Fibroblast of pulmonary artery (primary cell): ENCODE data around the gene RASGRP1.
A peak's percentile ranks its signal among the peaks of the same experiment; 100 is the strongest.

ENCODE experiments used
- DNase-seq: peaks from one replicate; pipeline ENCODE4 v3.0.0-alpha.2; 2010; ENCODE audit warnings: low read depth
- H3K4me3 ChIP-seq: replicated peaks from 2 replicates; pipeline ENCODE4 v1.5.1; 2011; ENCODE audit warnings: low read depth, mild to moderate bottlenecking, control low read depth, low read length, moderate library complexity
- TF ChIP-seq, protein P1 (sequence below): IDR thresholded peaks from 2 replicates; pipeline ENCODE4 v1.5.1; 2011; ENCODE audit warnings: mild to moderate bottlenecking, control low read depth, low read length, inconsistent platforms; ENCODE audit errors: missing control alignments

Gene RASGRP1

DNA sequence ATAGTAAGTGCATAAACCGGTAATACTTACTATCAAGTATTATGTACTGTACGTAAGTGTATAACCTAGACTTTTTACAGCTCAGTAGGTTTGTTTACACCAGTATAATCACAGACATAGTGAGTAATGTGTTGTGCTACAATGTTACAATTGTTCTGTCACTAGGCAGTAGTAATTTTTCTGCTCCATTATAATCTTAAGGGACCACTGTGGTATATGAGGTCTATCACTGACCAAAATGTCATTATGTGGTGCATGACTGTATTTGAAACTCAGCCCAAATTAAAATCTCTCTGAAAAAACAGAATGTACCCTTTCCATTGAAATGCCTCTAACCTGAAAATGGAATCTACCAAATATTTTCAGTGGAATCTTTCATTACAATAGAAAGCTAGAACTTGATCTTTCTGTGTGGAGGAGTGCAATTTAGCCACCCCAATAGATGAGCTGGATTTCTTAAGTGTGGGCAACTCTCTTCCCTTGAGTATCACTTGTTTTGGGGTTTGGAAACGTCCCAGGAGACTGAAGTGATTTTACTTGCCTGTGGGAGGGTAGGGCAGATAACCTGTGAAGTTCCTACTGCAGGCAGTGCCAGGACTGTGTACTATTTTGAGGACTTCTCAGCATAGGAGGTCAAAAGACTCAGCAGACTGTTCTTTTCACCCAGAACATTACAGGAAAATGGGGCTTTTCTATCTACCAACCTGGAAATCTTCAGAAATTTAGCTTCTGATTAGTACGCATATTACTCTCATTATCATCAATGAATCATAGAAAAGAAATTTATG, 59.7 kb downstream of the RASGRP1 start:
- peak; percentile 2 for DNase-seq
- no peak overlapping the region for H3K4me3 ChIP-seq
- TF ChIP-seq, protein P1, sequence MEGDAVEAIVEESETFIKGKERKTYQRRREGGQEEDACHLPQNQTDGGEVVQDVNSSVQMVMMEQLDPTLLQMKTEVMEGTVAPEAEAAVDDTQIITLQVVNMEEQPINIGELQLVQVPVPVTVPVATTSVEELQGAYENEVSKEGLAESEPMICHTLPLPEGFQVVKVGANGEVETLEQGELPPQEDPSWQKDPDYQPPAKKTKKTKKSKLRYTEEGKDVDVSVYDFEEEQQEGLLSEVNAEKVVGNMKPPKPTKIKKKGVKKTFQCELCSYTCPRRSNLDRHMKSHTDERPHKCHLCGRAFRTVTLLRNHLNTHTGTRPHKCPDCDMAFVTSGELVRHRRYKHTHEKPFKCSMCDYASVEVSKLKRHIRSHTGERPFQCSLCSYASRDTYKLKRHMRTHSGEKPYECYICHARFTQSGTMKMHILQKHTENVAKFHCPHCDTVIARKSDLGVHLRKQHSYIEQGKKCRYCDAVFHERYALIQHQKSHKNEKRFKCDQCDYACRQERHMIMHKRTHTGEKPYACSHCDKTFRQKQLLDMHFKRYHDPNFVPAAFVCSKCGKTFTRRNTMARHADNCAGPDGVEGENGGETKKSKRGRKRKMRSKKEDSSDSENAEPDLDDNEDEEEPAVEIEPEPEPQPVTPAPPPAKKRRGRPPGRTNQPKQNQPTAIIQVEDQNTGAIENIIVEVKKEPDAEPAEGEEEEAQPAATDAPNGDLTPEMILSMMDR = no peak

DNA sequence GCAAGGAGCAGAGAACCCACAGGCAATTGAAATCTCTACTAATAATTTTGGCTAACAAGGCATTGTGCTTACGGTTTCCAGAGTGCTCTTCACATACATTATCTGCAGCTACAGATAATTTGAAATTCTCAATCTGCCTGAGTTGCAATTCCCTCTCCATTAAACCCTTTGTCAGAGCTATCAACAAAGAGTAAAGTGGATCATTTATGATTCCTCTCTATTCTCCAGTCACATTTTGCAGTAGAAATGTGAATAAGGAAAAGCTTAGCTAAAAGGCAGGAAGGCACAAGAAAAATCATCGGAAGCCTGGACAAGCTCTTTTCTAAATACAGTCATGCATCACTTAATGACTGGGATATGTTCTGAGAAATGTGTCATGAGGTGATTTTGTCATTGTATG, 61.1 kb downstream of the RASGRP1 start:
- no peak for DNase-seq
- H3K4me3 ChIP-seq = no peak overlapping the region
- TF ChIP-seq, protein P1 = no peak

DNA sequence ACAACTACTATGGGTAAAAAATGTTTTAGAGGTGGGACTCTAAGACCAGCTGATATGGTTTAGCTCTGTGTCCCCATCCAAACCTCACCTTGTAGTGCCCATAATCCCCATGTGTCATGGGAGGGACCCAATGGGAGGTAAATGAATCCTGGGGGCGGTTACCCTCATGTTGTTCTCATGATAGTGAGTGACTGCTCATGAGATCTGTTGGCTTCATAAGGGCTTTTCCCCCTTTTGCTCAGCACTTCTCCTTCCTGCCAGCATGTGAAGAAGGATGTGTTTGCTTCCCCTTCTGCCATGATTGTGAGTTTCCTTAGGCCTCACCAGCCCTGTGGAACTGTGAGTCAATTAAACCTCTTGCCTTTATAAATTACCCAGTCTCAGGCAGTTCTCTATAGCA, 65.0 kb downstream of the RASGRP1 start:
- no peak overlapping the region for H3K4me3 ChIP-seq
- TF ChIP-seq, protein P1 = no peak
- DNase-seq = no peak

DNA sequence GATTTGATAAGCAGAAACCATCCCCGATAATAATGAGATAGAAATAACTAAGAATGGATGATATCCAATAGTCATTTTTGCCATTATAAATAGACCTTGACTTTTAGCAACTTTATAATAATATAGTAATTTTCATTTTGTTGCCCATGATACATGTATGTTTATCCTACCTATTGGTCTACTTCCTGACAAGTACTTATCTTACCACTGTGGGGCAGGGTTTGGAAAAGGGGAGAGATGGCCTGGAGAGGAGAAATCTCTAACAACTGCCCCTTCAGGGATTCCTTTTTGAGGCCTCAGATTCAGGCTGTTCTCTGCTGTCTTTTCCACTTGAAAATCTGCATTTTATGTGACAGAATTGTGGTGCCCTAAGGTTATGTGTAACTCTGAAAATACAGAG, 68.5 kb downstream of the RASGRP1 start:
- DNase-seq = no peak
- TF ChIP-seq, protein P1 = no peak
- H3K4me3 ChIP-seq = no peak overlapping the region

DNA sequence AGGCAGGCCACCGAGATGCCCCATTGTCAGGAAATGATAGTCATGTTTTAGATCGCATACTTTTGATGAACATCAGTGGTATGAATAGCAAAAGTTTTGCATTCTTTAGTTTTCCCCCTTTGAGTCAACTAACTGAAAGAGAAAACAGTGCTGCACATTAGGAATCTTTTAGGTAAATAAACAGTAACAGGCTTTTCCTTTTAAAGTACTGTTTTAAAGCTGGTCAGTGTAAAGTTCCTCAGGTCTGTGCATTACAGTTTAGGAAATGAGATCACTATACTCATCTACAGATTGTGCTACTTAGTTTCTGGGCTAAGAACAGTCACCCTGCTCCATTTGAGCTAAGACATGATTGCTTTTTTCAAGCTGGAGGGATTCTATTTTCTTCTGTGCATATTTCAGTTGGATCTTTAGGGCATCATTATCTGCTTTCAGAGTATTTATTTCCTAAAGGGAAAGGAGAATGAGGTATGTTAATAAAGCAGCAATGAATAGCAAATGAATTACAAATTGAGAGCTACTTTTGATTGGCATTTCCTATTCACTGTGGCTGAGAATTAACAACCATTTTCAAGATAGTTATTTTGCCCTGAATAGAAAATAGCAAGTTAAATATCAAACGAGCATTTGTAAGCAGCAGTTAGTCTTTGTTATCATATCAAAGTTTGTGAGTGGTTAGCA, 74.2 kb downstream of the RASGRP1 start:
- TF ChIP-seq, protein P1 = no peak
- H3K4me3 ChIP-seq = no peak overlapping the region
- peak; percentile 8 for DNase-seq

DNA sequence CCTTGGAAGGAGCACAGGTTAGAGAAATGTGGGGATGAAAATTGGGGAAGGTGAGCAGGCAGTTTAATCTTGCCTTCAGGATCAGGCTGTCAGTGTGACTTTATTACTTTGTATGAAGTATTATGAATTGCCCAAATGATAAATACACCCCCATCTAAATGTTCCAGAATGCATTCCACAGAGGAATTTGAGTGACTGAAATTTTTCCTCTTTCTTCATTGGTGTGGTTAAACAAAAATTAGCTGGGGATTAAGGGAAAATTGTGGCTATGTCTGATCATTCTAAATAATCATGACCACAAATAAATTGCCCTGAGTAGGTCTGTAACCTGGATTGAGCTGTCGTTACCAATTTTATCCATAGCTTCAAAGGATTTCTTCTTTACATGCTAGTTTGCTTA, 77.2 kb downstream of the RASGRP1 start:
- no peak overlapping the region for H3K4me3 ChIP-seq
- DNase-seq = no peak
- TF ChIP-seq, protein P1 = no peak
